Dendritic cell treated with granulocyte-macrophage colony-stimulating factor and Interleukin-4, amounts not matched to agents 40 ng/mL and 50 ng/mL, for 4 days (primary cell): ENCODE measurements around the gene SLC26A3.

Source experiments
- H3K27ac Mint-ChIP-seq: one replicate; pipeline ENCODE4 v1.8.0; 2022; ENCODE audit warnings: mild to moderate bottlenecking, mixed read lengths
- H3K27me3 Mint-ChIP-seq: one replicate; pipeline ENCODE4 v1.8.0; 2022; ENCODE audit warnings: mild to moderate bottlenecking, mixed read lengths
- H3K36me3 Mint-ChIP-seq: one replicate; pipeline ENCODE4 v1.8.0; 2022; ENCODE audit warnings: low read depth, mixed read lengths
- H3K4me1 Mint-ChIP-seq: one replicate; pipeline ENCODE4 v1.8.0; 2022; ENCODE audit warnings: low read depth, mixed read lengths
- H3K4me3 Mint-ChIP-seq: one replicate; pipeline ENCODE4 v1.8.0; 2022; ENCODE audit warnings: mild to moderate bottlenecking, moderate library complexity, mixed read lengths
- H3K9me3 Mint-ChIP-seq: one replicate; pipeline ENCODE4 v1.8.0; 2022; ENCODE audit warnings: mixed read lengths
- intact Hi-C: fragments of 100-400 bp; cut with micrococcal nuclease; formaldehyde crosslinking; loops from one replicate; pipeline ENCODE4 v1.15.0; 2022

Gene SLC26A3

DNA sequence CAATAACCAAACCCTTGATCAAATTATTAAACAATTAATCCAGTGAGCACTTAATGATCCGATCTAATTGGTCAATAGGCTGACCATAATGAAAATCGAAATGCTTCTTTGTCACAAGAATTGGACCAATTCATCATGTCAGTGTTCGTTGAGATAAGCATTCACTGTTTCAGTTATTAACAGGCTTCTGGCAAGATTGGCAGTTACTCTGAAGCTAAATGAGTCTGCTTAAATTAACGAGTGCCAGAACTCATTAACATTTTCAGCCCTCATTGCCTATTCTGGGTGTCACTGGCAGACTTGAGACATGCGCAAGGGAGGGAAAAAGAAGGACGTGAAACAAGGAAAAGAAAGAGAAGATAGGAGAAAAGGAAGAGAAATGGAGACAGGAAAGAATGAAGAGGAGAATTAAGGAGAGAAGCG is 30.7 kb upstream of the SLC26A3 start:
- Mint-ChIP-seq H3K4me3 (no peak overlapping the region), H3K27ac (no peak overlapping the region), H3K36me3 (no peaks in the 10 kb centered on the region), H3K27me3 (peaks cover 7% of the 10 kb centered on the region), H3K9me3 (no peaks in the 10 kb centered on the region), H3K4me1 (no peaks in the 10 kb centered on the region)
- intact Hi-C loops = no loop called here

DNA sequence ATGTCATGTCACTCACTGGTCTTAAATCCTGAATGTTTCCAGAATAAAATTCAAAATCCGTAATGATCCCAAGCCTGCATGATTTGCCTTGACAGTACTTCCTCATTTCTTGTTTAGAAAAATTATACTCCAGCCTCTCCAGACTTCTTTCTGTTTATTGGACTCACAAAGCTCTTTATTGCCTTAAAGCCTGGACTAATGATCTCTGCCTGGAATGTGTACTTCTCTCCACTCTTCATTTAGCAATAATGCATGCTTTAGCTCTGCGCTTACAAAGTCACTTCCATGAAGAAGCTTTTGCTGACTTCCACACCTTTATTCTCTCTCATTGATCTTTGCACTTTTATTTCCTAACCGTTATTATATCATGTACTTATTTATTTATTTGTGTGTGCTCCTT is 27.4 kb upstream of the SLC26A3 start:
- H3K36me3 Mint-ChIP-seq = no peaks in the 10 kb centered on the region
- H3K27ac Mint-ChIP-seq = no peak overlapping the region
- intact Hi-C loops = no loop called here

DNA sequence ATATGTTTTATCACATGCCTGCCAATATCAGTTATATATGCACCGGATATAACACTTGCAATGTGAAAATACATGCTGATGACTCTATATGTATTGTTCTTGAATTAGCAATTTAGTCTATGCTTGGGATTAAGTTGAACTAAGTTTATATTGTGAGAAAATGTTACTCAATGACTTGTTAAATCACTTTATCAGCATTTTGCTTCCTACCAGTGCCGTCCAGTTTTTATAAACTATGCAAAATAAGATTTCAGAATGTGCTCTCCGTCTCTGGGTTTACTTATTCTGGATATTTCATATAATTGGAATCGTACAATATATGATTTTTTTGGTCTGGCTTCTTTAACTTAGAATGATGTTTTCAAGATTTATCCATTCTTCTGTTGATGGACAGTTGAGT is 25.5 kb upstream of the SLC26A3 start:
- H3K4me1 Mint-ChIP-seq = no peaks in the 10 kb centered on the region
- no peaks in the 10 kb centered on the region for H3K36me3 Mint-ChIP-seq

More for the DNA sequence above, 27.4 kb upstream of the SLC26A3 start:
- Mint-ChIP-seq H3K4me1 (no peaks in the 10 kb centered on the region), H3K4me3 (no peak overlapping the region), H3K27me3 (peaks cover 2% of the 10 kb centered on the region), H3K9me3 (no peaks in the 10 kb centered on the region)

DNA sequence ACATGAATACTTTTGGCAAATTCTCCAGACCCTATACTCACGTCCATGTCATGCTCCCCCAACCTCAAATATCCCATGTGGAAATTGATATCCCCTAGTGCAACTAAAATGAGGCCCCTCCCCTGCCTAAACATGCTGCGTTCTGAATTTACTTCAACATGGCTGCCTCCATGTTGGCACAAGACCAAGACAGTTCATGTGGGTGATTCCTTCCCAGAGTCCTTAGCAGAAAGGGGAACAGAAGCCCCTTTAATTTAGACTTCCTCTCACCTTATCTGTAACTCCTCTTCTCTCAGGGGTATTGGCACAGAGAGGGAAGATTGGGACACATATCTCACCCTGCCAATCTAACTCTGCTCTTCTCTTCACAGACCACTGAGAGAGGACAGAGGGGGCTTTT is 24.5 kb upstream of the SLC26A3 start:
- no peaks in the 10 kb centered on the region for H3K4me1 Mint-ChIP-seq
- H3K36me3 Mint-ChIP-seq = no peaks in the 10 kb centered on the region
- no peaks in the 10 kb centered on the region for H3K9me3 Mint-ChIP-seq
- H3K27ac Mint-ChIP-seq = no peak overlapping the region
- no peak overlapping the region for H3K4me3 Mint-ChIP-seq
- peaks cover 2% of the 10 kb centered on the region for H3K27me3 Mint-ChIP-seq
- intact Hi-C loops = no loop called here

More for the DNA sequence above, 25.5 kb upstream of the SLC26A3 start:
- no peak overlapping the region for H3K4me3 Mint-ChIP-seq
- no peaks in the 10 kb centered on the region for H3K9me3 Mint-ChIP-seq
- intact Hi-C loops = no loop called here
- H3K27ac Mint-ChIP-seq = no peak overlapping the region
- H3K27me3 Mint-ChIP-seq = peaks cover 2% of the 10 kb centered on the region

DNA sequence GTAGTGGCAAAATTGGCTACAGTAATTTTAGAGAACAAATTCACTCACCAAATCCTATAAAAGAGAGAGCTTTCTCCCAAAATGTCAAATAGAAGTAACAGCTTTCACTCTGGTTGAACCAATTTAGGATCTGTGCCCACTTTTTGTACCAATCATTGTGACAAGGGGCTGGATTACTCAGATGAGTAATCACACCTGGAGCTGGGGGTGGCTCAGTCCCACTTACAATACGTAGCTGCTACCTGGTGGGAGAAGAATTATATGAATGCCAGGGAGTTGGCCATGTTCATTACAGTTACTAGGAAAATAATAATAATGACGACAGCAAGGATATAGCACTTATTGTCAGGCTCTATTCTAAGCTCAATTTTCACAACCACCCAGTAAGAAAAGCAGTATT is 23.4 kb upstream of the SLC26A3 start:
- Mint-ChIP-seq H3K4me1 (no peaks in the 10 kb centered on the region), H3K4me3 (no peak overlapping the region), H3K9me3 (no peaks in the 10 kb centered on the region), H3K36me3 (no peaks in the 10 kb centered on the region), H3K27ac (no peak overlapping the region), H3K27me3 (no peaks in the 10 kb centered on the region)
- intact Hi-C loops = no loop called here

DNA sequence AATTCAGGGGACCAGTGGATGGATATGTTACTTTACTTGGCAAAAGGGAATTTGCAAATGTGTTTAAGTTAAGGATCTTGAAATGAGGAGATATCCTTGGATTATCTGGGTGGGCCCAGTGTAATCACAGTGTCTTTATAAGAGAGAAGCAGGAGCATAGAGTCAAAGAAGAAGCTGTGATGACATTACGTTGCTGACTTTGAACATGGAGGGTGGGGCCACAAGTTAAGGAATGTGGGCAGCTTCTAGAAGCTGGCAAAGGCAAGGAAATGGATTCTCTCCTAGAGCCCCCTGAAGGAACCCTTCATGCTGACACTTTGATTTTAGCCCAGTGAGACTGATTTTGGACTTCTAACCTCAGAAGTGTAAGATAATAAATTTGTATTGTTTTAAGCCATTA is 21.8 kb upstream of the SLC26A3 start:
- Mint-ChIP-seq H3K4me1 (no peaks in the 10 kb centered on the region), H3K27me3 (no peaks in the 10 kb centered on the region), H3K9me3 (no peaks in the 10 kb centered on the region), H3K4me3 (no peak overlapping the region), H3K36me3 (no peaks in the 10 kb centered on the region), H3K27ac (no peak overlapping the region)
- intact Hi-C loops = no loop called here

DNA sequence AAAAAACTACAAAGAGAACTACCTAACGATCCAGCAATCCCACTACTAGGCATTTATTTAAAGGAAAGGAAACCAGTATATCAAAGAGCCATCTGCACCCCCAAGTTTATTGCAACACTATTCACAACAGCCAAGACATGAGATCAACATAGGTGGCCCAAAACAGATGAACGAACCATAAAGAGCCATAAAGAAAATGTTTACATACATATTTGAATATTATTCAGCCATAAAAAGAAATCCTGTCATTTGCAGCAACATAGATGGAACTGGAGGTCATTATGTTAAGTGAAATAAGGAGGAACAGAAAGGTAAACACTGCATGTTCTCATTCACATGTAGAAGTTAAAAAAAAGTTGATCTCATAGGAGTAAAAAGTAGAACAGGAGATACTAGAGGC is 15.6 kb upstream of the SLC26A3 start:
- no peaks in the 10 kb centered on the region for H3K36me3 Mint-ChIP-seq
- peaks cover 5% of the 10 kb centered on the region for H3K4me1 Mint-ChIP-seq
- H3K27me3 Mint-ChIP-seq = no peaks in the 10 kb centered on the region
- no peak overlapping the region for H3K4me3 Mint-ChIP-seq
- H3K27ac Mint-ChIP-seq = no peak overlapping the region
- intact Hi-C loops = no loop called here
- no peaks in the 10 kb centered on the region for H3K9me3 Mint-ChIP-seq

DNA sequence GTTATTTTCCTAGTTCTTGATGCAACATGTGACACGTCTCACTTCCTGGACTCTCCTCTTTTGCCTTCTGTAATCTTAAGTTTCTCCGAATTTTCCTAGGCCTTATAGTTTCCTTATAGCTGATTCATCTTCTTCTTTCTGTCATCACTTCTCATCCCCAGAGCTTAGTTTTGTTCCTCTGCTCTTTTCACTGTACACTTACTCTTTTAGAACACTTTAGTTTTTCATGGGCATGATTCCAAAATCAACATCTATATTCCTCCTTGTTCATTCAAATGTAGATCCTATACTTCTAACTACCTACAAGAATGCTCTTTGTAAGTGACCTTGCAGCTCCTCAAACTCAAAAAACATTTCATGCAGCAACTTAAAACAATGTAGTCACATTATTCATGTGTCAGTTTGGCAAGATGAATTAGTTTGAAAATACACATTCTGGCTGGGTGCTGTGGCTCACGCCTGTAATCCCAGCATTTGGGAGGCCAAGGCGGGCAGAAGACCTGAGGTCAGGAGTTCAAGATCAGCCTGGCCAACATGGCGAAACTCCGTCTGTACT is 13.1 kb upstream of the SLC26A3 start:
- no peak overlapping the region for H3K27ac Mint-ChIP-seq

DNA sequence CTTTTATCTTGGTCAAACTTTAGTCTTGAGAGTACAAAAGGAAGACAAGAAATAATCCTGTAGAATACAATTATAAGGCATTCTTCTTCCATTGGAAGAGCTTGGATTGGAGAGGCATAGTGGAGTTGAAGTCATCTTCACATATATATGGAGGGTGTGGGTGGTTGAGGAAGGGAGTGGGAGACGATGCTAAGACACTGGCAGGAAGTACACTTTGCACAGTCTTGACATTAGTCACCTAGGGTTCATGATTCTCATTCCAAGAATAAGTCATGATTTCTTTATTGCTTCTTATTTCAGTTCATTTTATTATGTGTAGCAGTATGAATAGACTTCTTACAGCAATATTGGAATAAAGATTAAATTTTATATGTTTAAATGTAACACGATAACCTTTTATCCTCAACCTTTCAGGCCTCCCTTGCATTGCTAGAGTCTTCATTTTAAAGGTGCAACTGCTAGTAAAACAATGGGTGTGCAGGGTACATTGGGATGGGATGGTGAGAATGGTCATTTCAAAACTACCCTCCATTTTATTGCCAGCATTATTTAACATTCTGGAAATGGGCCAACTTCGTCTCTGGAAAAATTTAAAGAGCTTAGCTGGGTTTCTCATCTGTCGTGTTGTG is 12.3 kb upstream of the SLC26A3 start:
- Mint-ChIP-seq H3K36me3 (no peaks in the 10 kb centered on the region), H3K4me1 (peaks cover 5% of the 10 kb centered on the region), H3K9me3 (no peaks in the 10 kb centered on the region), H3K27ac (no peak overlapping the region), H3K27me3 (no peaks in the 10 kb centered on the region), H3K4me3 (no peak overlapping the region)
- intact Hi-C loops = no loop called here

More for the DNA sequence above, 13.1 kb upstream of the SLC26A3 start:
- Mint-ChIP-seq H3K36me3 (no peaks in the 10 kb centered on the region), H3K9me3 (no peaks in the 10 kb centered on the region), H3K27me3 (no peaks in the 10 kb centered on the region), H3K4me1 (peaks cover 5% of the 10 kb centered on the region), H3K4me3 (no peak overlapping the region)
- intact Hi-C loops = no loop called here

DNA sequence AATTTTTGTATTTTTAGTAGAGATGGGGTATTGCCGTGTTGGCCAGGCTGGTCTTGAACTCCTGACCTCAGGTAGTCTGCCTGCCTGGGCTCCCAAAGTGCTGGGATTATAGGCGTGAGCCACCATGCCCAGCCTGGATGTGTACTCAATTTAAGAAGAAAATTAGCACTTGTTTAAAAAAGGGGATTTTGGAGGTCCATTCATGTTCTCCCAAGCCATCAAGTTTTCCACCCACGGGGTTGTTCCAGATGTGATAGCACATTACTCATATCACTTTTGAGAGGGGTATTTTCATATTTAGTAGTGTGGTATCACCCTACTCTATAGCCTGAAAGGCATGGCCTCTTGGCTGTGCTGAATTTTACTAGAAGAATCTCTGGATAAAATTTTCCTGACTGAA is 10.5 kb upstream of the SLC26A3 start:
- Mint-ChIP-seq H3K27me3 (no peaks in the 10 kb centered on the region), H3K9me3 (no peaks in the 10 kb centered on the region), H3K4me1 (peaks cover 5% of the 10 kb centered on the region), H3K36me3 (no peaks in the 10 kb centered on the region), H3K27ac (no peak overlapping the region), H3K4me3 (no peak overlapping the region)
- intact Hi-C loops = no loop called here

DNA sequence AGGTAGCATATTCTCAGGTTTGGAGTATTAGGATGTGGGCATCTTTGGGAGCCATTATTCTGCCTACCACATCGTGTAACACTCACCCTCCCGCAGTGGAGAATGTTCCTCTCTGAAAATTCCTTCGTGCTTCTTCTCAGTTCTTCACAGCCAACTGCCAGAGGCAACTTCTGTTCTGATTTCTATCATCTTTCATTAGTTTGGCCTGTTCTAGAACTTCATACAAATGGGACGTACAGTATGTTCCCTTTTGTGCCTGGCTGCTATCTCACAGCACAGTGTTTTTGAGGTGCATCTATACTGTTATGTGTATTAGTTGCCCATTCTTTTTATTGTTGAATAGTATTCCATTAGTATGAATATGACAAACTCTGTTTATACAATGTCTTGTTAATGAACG is 8.9 kb upstream of the SLC26A3 start:
- Mint-ChIP-seq H3K36me3 (no peaks in the 10 kb centered on the region), H3K4me3 (no peak overlapping the region), H3K27me3 (no peaks in the 10 kb centered on the region), H3K9me3 (no peaks in the 10 kb centered on the region), H3K27ac (no peak overlapping the region), H3K4me1 (peaks cover 5% of the 10 kb centered on the region)
- intact Hi-C loops = no loop called here

DNA sequence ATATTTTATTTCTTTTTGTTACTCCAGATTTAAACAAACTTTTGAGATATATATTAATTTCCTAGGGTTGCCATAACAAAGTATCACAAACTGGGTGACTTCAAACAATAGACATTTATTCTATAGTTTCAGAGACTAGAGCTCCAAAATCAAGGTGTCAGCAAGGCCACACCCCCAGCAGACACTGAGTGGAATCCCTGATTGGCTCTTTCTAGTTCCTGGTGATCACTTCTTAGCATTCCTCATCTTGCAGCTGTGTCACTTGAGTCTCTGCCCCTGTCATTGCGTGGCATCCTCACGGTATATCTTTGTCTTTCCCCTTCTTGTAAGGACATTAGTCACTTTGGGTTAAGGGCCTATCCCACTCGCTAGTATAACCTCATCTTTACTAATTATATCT is 7.6 kb upstream of the SLC26A3 start:
- no peak overlapping the region for H3K4me3 Mint-ChIP-seq
- H3K9me3 Mint-ChIP-seq = no peaks in the 10 kb centered on the region
- no peaks in the 10 kb centered on the region for H3K4me1 Mint-ChIP-seq
- no peaks in the 10 kb centered on the region for H3K36me3 Mint-ChIP-seq
- H3K27ac Mint-ChIP-seq = no peak overlapping the region
- intact Hi-C loops = no loop called here
- no peaks in the 10 kb centered on the region for H3K27me3 Mint-ChIP-seq

DNA sequence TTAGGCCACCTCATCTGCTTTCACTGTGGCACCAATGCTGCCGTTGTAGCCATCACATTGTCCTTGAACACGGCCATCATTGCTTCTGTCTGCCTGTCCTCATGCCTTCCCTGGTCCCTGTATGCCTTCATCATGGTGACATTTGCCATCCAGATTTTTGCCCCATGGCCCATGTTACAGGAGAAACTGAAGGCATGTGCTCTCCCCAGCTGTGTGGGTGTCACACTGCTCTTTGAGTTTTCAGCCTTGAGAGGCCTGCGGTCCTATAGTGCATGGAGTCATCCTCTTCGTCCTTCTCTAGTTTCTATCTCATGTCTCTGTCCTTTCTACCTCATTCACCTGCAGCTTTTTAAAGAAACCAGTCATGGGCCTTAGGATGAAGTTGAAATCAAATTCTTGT is 6.2 kb upstream of the SLC26A3 start:
- Mint-ChIP-seq H3K27ac (no peak overlapping the region), H3K4me1 (no peaks in the 10 kb centered on the region), H3K4me3 (no peak overlapping the region), H3K27me3 (peaks cover 1% of the 10 kb centered on the region), H3K9me3 (no peaks in the 10 kb centered on the region), H3K36me3 (no peaks in the 10 kb centered on the region)
- intact Hi-C loops = no loop called here

DNA sequence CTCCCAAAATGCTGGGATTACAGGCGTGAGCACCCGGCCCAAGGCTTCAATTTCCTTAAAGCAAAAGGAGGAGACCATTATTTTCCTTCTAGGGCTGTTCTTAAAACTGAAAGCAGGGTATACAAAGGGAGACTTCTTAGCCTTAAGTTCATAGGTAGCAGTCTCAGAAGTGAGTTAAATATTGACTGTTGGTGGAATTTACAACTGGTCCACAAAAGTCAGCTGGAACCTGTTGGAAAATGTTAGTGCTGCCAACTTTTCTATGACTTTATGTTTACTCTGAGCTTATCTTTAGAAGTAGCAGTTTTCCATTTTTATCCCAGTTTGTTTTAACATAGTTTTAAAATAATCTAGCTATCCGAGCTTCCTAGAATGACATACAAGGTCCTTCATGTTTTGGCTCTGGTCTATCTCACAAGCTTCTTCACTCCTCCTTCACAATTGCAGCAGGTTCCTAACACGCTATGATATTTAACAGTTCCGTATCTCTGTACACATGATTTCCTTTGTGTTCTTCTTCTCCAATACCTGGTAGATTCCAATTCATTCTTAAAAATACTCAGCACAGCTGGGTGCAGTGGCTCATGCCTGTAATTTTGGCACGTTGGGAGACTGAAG is 3.3 kb downstream of the SLC26A3 start:
- H3K27ac Mint-ChIP-seq = no peak overlapping the region
- H3K27me3 Mint-ChIP-seq = peaks cover 3% of the 10 kb centered on the region
- H3K36me3 Mint-ChIP-seq = no peaks in the 10 kb centered on the region
- intact Hi-C loops = no loop called here
- no peaks in the 10 kb centered on the region for H3K4me1 Mint-ChIP-seq
- H3K4me3 Mint-ChIP-seq = no peak overlapping the region
- no peaks in the 10 kb centered on the region for H3K9me3 Mint-ChIP-seq

DNA sequence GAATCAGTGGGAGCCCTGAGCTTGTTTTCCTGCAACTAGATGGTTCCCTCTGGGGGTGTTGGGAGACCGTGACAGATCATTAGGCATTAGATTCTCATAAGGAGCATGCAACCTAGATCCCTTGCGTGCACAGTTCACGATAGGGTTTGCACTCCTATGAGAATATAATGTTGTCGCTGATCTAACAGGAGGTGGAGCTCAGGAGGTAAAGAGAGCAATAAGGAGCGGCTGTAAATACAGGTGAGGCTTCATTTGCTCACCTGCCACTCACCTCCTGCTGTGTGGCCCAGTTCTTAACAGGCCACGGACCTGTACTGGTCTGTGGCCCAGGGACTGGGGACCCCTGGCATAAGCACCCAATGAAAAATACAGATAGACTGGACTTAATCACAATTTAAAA is 10.7 kb downstream of the SLC26A3 start:
- no peaks in the 10 kb centered on the region for H3K9me3 Mint-ChIP-seq
- peaks cover 1% of the 10 kb centered on the region for H3K27me3 Mint-ChIP-seq
- no peak overlapping the region for H3K27ac Mint-ChIP-seq
- H3K4me1 Mint-ChIP-seq = no peaks in the 10 kb centered on the region
- no peak overlapping the region for H3K4me3 Mint-ChIP-seq
- H3K36me3 Mint-ChIP-seq = no peaks in the 10 kb centered on the region
- intact Hi-C loops = no loop called here
